C4-2B (cell line): ENCODE results near the gene SLC43A2.
A peak's percentile ranks its signal among the peaks of the same experiment; 100 is the strongest.

Experiments
- ZFX ChIP-seq: fragments of 450-650 bp; IDR thresholded peaks from 2 replicates; pipeline ENCODE4 v1.6.1; 2017
- TF ChIP-seq, protein P1 (sequence below): fragments of 450-650 bp; conservative IDR thresholded peaks from 2 replicates; pipeline ENCODE4 v1.5.1; 2017; ENCODE audit warnings: mild to moderate bottlenecking

- TF ChIP-seq, protein P1, sequence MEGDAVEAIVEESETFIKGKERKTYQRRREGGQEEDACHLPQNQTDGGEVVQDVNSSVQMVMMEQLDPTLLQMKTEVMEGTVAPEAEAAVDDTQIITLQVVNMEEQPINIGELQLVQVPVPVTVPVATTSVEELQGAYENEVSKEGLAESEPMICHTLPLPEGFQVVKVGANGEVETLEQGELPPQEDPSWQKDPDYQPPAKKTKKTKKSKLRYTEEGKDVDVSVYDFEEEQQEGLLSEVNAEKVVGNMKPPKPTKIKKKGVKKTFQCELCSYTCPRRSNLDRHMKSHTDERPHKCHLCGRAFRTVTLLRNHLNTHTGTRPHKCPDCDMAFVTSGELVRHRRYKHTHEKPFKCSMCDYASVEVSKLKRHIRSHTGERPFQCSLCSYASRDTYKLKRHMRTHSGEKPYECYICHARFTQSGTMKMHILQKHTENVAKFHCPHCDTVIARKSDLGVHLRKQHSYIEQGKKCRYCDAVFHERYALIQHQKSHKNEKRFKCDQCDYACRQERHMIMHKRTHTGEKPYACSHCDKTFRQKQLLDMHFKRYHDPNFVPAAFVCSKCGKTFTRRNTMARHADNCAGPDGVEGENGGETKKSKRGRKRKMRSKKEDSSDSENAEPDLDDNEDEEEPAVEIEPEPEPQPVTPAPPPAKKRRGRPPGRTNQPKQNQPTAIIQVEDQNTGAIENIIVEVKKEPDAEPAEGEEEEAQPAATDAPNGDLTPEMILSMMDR: no peak; the same call in 1 of the 2 replicates
- TF ChIP-seq ZFX: peak; percentile 66; the same call in 1 of the 2 replicates
Observed at GRCh38 chr17:1628856-1629503, 346 bp upstream of the SLC43A2 start.
